Kidney (tissue), 14 donors: ENCODE results near the gene CD70. TPM values are rescaled to one million over a fixed set of nuclear protein-coding genes. Genes with fewer than 3 reads are reported as not detected.

Experiments used
- DNase-seq, 5 donors: peaks; one replicate each; pipeline ENCODE4 v3.0.0-alpha.2; 2013 to 2020
- FAIRE-seq: peaks from 2 replicates; lab custom pipeline; 2012; peaks lifted over from hg19 to GRCh38; lab: Jason Lieb, UNC
- H3K27ac ChIP-seq, 2 donors: one replicate each; pipeline ENCODE4 v1.7.0; 2013; ENCODE audit warnings: low read depth in 2 of 2, low read length in 2 of 2, inconsistent platforms in 1 of 2
- H3K27me3 ChIP-seq: one replicate; pipeline ENCODE4 v1.7.1; 2013; ENCODE audit warnings: low read length, inconsistent platforms; ENCODE audit not compliant: control insufficient read depth, insufficient read depth
- H3K36me3 ChIP-seq, 3 donors: one replicate each; pipeline versions ENCODE4 v1.7.0 to v1.7.1; 2013; ENCODE audit warnings: low read length in 3 of 3, control low read depth in 1 of 3, inconsistent platforms in 1 of 3; ENCODE audit not compliant: insufficient read depth in 3 of 3, control insufficient read depth in 2 of 3
- H3K4me1 ChIP-seq, 3 donors: one replicate each; pipeline versions ENCODE4 v1.7.0 to v1.7.1; 2013; ENCODE audit warnings: low read length in 3 of 3, inconsistent platforms in 1 of 3, low read depth in 1 of 3; ENCODE audit not compliant: control insufficient read depth in 2 of 3, insufficient read depth in 2 of 3
- H3K4me3 ChIP-seq, 3 donors: one replicate each; pipeline versions ENCODE4 v1.7.0 to v1.8.1; 2013; ENCODE audit warnings: low read length in 3 of 3, control low read depth in 1 of 3, inconsistent platforms in 1 of 3
- H3K9ac ChIP-seq, 3 donors: one replicate each; pipeline versions ENCODE4 v1.7.0 to v1.7.1; 2013; ENCODE audit warnings: low read length in 3 of 3, control low read depth in 1 of 3, inconsistent platforms in 1 of 3
- H3K9me3 ChIP-seq, 3 donors: one replicate each; pipeline versions ENCODE4 v1.7.0 to v1.7.1; 2013; ENCODE audit warnings: low read length in 3 of 3, control low read depth in 1 of 3, inconsistent platforms in 1 of 3; ENCODE audit not compliant: control insufficient read depth in 2 of 3, insufficient read depth in 1 of 3
- intact Hi-C: fragments of 100-400 bp; cut with DNase I; formaldehyde crosslinking; loops from one replicate; pipeline ENCODE4 v1.11.1; 2022
- polyA plus RNA-seq: library from polyadenylated mRNA; stranded (reverse); fragments of 350-450 nt; fragmentation: Illumina TruSeq; extraction: RNeasy Lipid Tissue Mini Kit (QIAGEN cat#74804); gene quantifications from one replicate; pipeline ENCODE4 v1.2.3, GENCODE V29; 2014; ENCODE audit warnings: low read depth, low replicate concordance; ENCODE audit not compliant: insufficient read depth
- total RNA-seq: library from RNA; stranded (reverse); fragmentation: NEBNext Ultra II Directional; extraction: Animal tissue kit (Norgen Biotek cat#: 25700); gene quantifications from one replicate; pipeline ENCODE4 v1.2.1, GENCODE V29; 2021
- TF ChIP-seq, protein P1 (sequence below): IDR thresholded peaks from 3 replicates; pipeline ENCODE4 v1.5.1; 2012; ENCODE audit warnings: mild to moderate bottlenecking, moderate library complexity, borderline replicate concordance; ENCODE audit not compliant: insufficient read depth; ENCODE audit errors: extremely low read depth
- donor health status: control.
- donor health status: control.
- donor health status: control.
- donor health status: control.
- donor health status: control.
- donor health status: DM: yes; HTN: yes; CAD: no.
- donor health status: Normal renal cell carcinoma (clear cell type).

CD70 gene
- total and polyA plus RNA-seq, 2 donors from 2014 or later: 0.76 TPM; not detected in 1

DNA sequence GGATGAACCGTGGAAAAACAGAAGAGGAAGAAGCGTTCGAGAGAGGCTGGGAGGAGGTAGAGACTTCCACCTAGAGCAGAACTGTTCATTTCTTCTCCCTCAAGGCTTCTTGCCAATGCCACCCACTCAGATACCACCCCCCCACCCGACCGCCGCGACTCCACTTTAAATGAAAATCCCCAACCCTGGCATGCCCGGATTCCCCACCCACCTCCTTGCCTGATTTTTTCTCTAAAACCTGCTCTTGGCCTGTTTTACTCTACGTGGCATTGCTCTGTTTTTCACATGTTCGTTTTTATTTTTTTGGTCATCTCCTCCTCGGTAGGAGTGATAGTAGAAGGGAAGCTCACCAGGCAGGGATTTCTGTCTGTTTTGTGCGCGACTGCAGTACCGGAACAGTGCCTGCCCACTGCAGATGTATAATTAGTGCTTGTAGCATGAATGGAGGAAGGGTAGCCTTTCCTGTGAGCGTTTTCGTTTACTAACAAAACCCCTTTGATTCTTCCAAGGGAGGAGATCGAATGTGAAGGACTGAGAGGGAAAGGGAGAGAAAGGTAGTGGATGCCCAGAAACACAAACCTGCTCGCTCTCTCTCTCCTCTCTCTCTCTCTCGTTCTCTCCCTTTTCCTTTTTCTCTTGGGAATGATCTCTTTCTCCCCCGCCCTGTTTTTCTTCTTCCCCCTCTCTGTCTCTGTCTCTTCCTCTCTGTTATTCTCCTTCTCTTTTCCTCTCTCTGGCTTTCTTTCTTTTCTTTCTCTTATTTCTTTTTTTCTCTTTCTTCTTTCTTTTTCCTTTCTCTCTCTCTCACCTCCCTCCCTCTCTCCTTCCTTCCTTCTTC, 2.2 kb downstream of the CD70 start:
- H3K27ac ChIP-seq: no peak overlapping the region
- peak in 1 of 5 donors; percentile 14 for DNase-seq
- H3K4me3 ChIP-seq: no peak overlapping the region
- peaks cover 41% of the 10 kb centered on the region for H3K27me3 ChIP-seq
- no peaks in the 10 kb centered on the region for H3K9me3 ChIP-seq
- H3K36me3 ChIP-seq: no peaks in the 10 kb centered on the region
- peaks cover 0 to 7% (median 2%) of the 10 kb centered on the region in 3 donors for H3K4me1 ChIP-seq
- H3K9ac ChIP-seq: no peak overlapping the region
- FAIRE-seq: no peak
- intact Hi-C loops: no loop called here
- TF ChIP-seq, protein P1, sequence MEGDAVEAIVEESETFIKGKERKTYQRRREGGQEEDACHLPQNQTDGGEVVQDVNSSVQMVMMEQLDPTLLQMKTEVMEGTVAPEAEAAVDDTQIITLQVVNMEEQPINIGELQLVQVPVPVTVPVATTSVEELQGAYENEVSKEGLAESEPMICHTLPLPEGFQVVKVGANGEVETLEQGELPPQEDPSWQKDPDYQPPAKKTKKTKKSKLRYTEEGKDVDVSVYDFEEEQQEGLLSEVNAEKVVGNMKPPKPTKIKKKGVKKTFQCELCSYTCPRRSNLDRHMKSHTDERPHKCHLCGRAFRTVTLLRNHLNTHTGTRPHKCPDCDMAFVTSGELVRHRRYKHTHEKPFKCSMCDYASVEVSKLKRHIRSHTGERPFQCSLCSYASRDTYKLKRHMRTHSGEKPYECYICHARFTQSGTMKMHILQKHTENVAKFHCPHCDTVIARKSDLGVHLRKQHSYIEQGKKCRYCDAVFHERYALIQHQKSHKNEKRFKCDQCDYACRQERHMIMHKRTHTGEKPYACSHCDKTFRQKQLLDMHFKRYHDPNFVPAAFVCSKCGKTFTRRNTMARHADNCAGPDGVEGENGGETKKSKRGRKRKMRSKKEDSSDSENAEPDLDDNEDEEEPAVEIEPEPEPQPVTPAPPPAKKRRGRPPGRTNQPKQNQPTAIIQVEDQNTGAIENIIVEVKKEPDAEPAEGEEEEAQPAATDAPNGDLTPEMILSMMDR: no peak

DNA sequence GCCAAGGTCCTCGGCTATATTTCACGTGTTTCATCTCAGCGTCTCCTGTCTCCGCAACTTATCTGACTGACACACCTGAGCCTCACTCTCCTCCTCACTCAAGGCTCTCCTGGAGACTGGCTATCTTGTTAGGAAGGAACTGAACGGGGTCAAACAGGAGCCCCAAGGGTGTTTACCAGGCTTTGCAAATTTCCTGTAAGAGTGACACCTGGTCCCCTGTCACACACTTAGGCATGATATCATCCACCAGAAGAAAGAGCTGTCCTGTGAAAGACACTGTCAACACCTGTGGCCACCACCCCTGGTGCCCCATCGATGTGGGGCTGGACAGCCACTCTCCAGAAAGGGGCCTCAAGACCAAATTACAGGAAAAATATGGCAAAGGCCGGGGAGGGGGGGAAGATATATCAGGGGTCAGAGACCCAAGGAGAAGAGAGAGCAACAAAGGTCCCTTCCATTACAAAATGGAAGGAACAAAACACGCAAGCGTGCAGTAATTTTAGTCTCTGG, 2.9 kb downstream of the CD70 start:
- Histone ChIP-seq H3K27me3 (peaks cover 41% of the 10 kb centered on the region), H3K9ac (no peak overlapping the region), H3K9me3 (no peaks in the 10 kb centered on the region), H3K4me3 (no peak overlapping the region), H3K36me3 (no peaks in the 10 kb centered on the region), H3K4me1 (peaks cover 0 to 7% (median 2%) of the 10 kb centered on the region in 3 donors), H3K27ac (no peak overlapping the region)
- DNase-seq (no peak), FAIRE-seq (no peak)
- intact Hi-C loops: no loop called here
- TF ChIP-seq, protein P1: no peak

DNA sequence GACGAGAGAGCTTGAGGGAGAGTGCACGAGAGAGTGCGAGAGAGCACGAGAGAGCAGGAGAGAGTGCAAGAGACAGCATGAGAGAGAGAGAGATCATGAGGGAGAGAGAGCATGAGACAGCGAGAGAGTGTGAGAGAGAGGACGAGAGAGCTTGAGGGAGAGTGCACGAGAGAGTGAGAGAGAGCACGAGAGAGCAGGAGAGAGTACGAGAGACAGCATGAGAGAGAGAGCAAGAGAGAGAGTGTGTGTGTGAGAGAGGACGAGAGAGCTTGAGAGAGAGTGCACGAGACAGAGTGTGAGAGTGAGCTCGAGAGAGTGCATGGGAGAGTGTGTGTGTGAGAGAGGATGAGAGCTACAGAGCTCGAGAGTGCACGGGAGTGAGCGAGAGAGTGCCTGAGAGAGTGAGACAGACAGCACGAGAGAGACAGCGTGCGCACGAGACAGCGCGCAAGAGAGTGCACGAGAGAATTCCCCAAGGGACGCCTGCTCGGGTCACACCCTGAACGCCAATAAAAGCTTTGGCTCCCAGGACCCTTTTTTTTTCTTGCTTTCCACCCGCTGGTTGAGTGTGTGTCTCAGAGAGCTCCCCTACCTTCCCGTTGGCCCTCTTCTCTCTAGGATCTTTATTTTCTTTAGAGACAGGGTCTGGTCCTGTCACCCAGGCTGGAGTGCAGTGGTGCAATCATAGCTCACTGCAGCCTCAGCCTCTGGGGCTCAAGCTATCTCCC, 3.7 kb downstream of the CD70 start:
- no peak overlapping the region for H3K27ac ChIP-seq
- H3K36me3 ChIP-seq: no peaks in the 10 kb centered on the region
- intact Hi-C loops: no loop called here
- H3K9me3 ChIP-seq: no peaks in the 10 kb centered on the region
- no peak overlapping the region for H3K9ac ChIP-seq
- TF ChIP-seq, protein P1: no peak
- peaks cover 0 to 7% (median 2%) of the 10 kb centered on the region in 3 donors for H3K4me1 ChIP-seq
- FAIRE-seq (no peak), DNase-seq (no peak)
- peaks cover 41% of the 10 kb centered on the region for H3K27me3 ChIP-seq
- no peak overlapping the region for H3K4me3 ChIP-seq
